ENCODE measurements around the gene SLC10A2.

GRCh38 chr13:103033999-103034398, 32.2 kb downstream of the SLC10A2 start:
- TF ChIP-seq CTCF (conservative IDR thresholded peaks at IDR 0.05; ENCODE audit: low read length) (no peak), EZH2phosphoT487 (IDR thresholded peaks at IDR 0.05; ENCODE audit: borderline replicate concordance) (no peak)
